CD4-positive, alpha-beta T cell treated with Interleukin-12 subunit alpha and Interleukin-12 subunit beta, for 1 hour (primary cell): ENCODE measurements around the gene C1orf116.

Experiments
- DNase-seq: peaks from one replicate; pipeline ENCODE4 v3.0.0-alpha.2; 2020

Gene C1orf116

GRCh38 chr1:207032528-207033017 lies at the start of gene C1orf116:
Gene C1orf116 (minus strand): TSS chr1:207032756. CDS start chr1:207027598, 5,158 bp downstream.
- DNase-seq: no peak

- DNase-seq: no peak
Observed at GRCh38 chr1:207081806-207082205, 49.2 kb upstream of the C1orf116 start.

GRCh38 chr1:207081088-207081487 lies 48.5 kb upstream of the C1orf116 start:
- no peak for DNase-seq

- no peak for DNase-seq
Observed at GRCh38 chr1:207079706-207080241, 47.2 kb upstream of the C1orf116 start.

DNA sequence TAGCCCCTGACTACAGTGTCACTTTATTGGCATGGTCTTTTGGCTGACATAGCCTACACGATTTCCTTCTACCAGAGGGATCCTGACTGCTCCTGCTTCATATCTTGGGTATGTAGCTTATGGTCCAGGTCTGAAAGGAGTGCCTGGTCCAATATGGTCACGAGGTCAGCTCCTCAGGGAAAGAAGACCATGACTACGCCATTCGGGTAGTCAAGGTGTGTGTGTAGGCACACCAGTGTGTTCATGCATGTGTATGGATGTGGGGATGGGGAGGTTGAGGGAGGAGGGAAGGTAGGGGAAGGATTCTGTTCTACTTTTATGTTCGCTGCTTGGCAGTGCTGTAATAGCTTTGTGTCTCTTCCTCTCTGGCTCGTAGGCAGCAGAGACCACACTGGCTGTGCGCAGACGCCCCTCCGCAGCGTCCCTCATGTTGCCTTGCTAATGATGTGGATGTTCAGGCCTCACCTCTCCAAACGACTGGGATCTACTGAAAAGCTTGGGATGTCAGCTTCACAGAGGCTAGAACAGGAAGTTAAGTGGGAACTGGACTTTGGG lies 46.1 kb upstream of the C1orf116 start:
- DNase-seq: no peak

GRCh38 chr1:207077470-207078377 lies 45.2 kb upstream of the C1orf116 start:
- DNase-seq: peak; percentile 80

DNA sequence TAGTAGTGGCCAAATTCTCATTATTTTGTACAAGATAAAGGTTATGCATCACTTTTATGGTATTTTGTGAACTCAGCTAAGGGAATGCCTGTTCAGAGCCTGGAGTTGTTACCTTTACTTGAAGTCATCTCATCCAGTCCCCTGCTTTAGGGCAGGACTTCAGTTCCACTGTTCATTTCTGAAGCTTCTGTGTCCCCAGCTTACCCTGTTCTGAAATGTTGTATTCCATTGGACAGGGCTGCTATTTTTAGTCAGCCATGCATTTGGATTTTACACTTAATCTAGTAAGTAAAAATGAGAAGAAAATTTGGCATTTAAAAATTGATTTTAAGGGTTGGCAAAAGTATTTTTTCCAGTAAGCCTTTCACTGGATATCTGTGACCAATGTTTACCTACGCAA lies 44.5 kb upstream of the C1orf116 start:
- DNase-seq: no peak

DNA sequence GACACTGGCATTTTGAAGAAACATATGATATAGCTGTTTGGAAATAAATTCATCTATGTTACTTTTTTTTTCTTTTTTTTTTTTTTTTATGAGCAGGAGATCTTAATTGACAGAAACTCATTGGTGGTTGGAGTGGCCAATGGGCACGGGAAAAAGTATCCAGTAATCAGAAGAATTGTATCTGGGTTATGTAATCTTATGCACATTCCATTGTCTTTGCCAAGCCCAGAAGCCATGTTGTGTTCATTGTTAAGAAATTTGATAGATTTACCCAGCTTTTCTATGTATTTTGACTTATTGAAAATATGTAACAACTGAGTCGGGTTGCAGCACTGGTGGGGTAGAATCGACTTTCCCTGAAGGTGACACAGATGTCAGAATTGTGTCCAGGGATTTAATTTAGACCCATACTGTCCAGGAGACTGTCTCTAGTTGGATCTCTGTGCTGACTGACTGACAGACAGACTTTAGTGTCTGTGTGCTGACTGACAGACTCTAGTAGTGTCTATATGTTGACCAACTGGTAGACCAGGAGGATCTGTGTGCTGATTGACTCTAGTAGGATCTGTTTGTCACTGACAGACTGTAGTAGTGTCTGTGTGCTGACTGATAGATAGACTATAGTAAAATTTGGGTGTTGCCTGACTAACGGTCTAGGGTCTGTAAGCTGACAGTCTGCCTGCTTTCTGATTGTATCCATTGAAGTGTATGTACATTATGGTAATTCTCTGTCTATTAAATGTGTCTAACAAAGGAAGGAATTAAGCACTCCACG lies 43.8 kb upstream of the C1orf116 start:
- DNase-seq: no peak

DNA sequence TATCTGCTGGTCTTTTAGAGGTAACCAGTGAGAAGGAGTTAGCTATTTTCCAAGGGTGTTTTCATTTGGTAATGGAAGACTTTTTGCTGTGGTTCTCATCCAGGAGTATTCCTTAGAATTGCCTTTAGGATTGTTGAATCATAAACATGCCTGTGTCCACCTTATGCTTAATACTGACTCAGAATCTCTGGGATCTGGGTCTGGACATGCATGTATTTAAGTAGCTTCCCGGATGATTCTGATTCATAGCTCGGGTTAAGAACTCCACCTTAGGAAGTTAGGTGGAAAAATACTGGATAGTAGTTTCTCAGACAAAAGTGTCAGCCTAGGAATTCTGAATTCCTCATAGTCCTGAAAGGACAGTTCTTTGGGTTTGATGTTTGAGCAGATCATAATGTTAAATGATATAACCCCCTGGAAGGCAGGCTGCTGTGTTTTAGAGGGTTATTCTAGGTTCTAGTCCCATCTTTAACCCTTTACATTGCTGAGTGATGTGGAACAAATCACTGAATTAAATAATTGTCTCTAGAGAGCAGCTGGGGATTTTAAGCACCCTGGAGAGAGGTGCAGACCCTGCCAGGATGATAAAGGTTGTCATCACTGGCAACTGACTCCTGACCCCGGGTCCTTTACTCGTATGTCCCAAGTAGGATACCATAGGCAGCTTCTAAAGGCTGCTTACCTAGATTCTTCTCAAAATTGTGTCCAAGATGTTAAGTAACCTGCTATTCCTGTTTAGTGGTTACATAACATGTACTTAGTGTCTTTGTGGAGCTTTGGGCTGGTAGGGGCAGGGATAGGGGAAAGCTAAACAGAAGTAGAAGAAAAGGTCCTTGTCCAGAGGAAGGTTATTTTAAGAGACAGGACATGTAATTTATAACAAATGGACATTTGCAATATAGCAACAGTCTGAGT lies 41.6 kb upstream of the C1orf116 start:
- DNase-seq: no peak

DNA sequence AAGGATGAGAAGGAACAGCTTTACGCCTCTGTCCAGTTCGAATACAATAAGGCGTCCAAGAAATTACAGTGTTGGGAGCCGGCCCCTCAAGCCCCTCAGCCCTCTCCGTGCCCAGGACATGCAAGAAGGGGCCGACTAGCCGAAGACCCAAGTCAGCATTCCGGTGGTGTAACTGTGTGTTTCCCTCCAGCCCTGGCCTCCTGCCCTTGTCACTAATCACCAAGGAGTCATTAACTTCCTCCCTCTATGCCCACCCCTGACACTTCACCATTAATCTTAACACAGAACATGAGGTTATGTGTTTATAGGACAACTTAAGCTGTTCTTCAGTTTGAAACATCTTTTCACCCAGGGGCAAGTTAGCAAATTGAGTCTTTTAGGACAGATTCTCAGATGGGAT lies 39.7 kb upstream of the C1orf116 start:
- no peak for DNase-seq

GRCh38 chr1:207071426-207071825 lies 38.9 kb upstream of the C1orf116 start:
- no peak for DNase-seq

- no peak for DNase-seq
Observed at GRCh38 chr1:207070811-207071210, 38.3 kb upstream of the C1orf116 start.

GRCh38 chr1:207069858-207070506 lies 37.4 kb upstream of the C1orf116 start:
- no peak for DNase-seq

- no peak for DNase-seq
Observed at GRCh38 chr1:207069061-207069460, 36.5 kb upstream of the C1orf116 start.

DNA sequence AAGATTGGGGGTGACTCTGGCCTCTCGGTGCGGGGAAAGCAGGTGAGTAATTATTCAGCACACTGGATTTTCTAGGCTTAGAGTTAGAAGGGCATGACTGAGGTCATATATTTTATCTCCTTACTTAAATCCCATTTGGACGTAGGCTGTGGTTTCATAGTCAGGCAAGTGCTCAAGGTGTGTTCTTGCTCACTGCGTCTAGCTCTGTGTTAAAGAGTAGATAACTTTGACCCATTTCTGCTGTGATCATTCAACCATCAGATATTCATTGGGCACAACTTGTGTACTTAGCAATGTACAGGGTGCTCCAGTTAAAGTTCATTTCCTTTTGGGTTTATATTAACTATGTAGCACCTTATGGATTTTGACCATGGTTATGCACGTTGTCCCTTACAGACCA lies 35.1 kb upstream of the C1orf116 start:
- DNase-seq: no peak

GRCh38 chr1:207067185-207067584 lies 34.6 kb upstream of the C1orf116 start:
- DNase-seq: no peak

GRCh38 chr1:207064561-207064960 lies 32.0 kb upstream of the C1orf116 start:
- DNase-seq: no peak

GRCh38 chr1:207063014-207063413 lies 30.5 kb upstream of the C1orf116 start:
- DNase-seq: no peak

GRCh38 chr1:207062058-207062457 lies 29.5 kb upstream of the C1orf116 start:
- DNase-seq: no peak

GRCh38 chr1:207060596-207060995 lies 28.0 kb upstream of the C1orf116 start:
- DNase-seq: no peak

- DNase-seq: no peak
Observed at GRCh38 chr1:207059881-207060280, 27.3 kb upstream of the C1orf116 start.
